Activated T-helper 1 cell treated with anti-CD3 and anti-CD28 coated beads, Interleukin-12 subunit alpha, Interleukin-12 subunit beta, Interleukin-2, Interleukin-4 antibody, amounts not matched to agents 30 ng/mL and 10 ng/mL and 1 ng/mL, durations not matched to agents 14 hours and 24 hours and 36 hours (primary cell): ENCODE results near the gene FBLN5. TPM values are rescaled to one million over a fixed set of nuclear protein-coding genes. Genes with fewer than 3 reads are reported as not detected.

Experiments used
- DNase-seq: peaks from one replicate; pipeline ENCODE4 v3.0.0; 2021; ENCODE audit warnings: low spot score
- H3K27ac Mint-ChIP-seq: one replicate; pipeline ENCODE4 v1.8.0; 2021; ENCODE audit warnings: mild to moderate bottlenecking, mixed read lengths
- H3K27me3 Mint-ChIP-seq: one replicate; pipeline ENCODE4 v1.8.0; 2022; ENCODE audit warnings: mild to moderate bottlenecking, moderate library complexity, mixed read lengths; ENCODE audit not compliant: insufficient read depth
- H3K36me3 Mint-ChIP-seq: one replicate; pipeline ENCODE4 v1.8.0; 2021; ENCODE audit warnings: low read depth, mixed read lengths
- H3K4me1 Mint-ChIP-seq: one replicate; pipeline ENCODE4 v1.8.0; 2021; ENCODE audit warnings: low read depth, mixed read lengths
- H3K4me3 Mint-ChIP-seq: one replicate; pipeline ENCODE4 v1.8.0; 2021; ENCODE audit warnings: mild to moderate bottlenecking, moderate library complexity, mixed read lengths
- H3K9me3 Mint-ChIP-seq: one replicate; pipeline ENCODE4 v1.8.0; 2021; ENCODE audit warnings: mixed read lengths
- intact Hi-C: fragments of 100-400 bp; cut with micrococcal nuclease; formaldehyde crosslinking; loops from one replicate; pipeline ENCODE4 v1.15.1; 2024
- total RNA-seq: library from RNA; stranded (reverse); gene quantifications from 2 replicates; pipeline ENCODE4 v1.2.3, GENCODE V29; 2022

Gene FBLN5, protein sequence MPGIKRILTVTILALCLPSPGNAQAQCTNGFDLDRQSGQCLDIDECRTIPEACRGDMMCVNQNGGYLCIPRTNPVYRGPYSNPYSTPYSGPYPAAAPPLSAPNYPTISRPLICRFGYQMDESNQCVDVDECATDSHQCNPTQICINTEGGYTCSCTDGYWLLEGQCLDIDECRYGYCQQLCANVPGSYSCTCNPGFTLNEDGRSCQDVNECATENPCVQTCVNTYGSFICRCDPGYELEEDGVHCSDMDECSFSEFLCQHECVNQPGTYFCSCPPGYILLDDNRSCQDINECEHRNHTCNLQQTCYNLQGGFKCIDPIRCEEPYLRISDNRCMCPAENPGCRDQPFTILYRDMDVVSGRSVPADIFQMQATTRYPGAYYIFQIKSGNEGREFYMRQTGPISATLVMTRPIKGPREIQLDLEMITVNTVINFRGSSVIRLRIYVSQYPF
- total RNA-seq, result 0.69 and 1.2 TPM in 2 replicates

DNA sequence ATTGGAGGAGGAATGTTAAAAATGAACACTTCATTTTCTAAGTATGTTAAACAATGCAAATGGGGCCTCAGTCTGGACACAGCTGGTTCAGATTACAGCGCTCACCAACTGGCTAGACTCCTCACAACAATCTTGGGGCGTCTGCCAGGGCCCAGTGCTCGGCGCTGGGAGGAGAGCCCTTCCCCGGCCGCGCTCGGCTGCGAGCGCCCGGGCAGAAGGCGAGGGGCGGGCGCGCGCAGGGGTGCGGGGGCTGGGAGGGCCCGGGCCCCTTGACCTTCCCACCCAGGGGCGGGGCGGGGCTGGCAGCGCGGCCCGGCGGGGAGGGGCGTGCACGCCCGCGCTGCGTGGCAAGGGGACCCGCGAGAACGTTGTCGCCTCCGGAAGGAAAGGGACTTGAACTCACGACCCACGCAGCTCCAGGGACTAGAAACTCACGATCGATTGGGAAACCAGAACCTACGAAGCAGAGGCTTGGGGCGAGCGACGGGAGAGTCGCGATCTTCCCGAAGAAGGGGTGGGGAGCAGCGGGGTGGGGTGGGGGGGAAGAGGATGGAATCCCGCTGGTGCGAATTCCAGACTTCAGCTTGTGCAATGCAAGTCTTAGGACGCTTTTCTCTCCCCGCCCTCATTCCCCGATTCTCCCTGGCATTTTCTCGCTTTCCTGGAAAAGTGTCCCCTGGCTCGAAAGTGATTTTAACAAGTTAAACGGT, at the start of gene FBLN5:
Gene FBLN5, minus strand, starts transcription at position 220 of the 710 bp plus-strand sequence. CDS start 465 bp downstream, outside the sequence.
- Mint-ChIP-seq H3K27ac (no peak within 1 kb of the TSS), H3K27me3 (peaks cover 36% of the 10 kb centered on the region), H3K36me3 (no peaks in the 10 kb centered on the region), H3K4me1 (peaks cover 18% of the 10 kb centered on the region), H3K9me3 (no peaks in the 10 kb centered on the region), H3K4me3 (peak within 1 kb of the TSS; percentile 76)
- DNase-seq, result no peak
- intact Hi-C loops, result loop anchor here (10.0 kb wide), 1 partner anchor 47 kb away; no protein-coding TSS in a partner anchor

DNA sequence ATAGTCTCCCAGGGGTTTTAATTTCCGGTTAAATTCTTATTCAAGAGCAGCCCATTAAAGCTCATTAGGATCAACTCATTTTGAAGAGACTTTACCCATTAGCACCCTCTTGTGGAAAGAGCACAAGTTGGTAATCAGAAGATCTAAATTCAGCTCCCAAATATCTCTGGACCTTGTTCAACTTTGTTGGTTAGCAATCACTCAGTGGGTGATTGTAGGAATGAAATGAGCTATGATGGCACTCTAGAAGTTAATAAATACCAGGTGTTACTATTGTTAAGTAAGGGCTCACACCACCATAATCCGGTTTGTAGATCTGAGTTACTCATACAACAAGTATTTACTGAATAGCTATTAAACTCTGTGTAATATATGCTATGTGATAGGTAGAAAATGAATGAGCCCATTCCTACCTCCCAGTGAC, 49.5 kb upstream of the FBLN5 start:
- Mint-ChIP-seq H3K4me1 (peaks cover 33% of the 10 kb centered on the region), H3K27ac (no peak overlapping the region), H3K4me3 (no peak overlapping the region), H3K36me3 (peaks cover 32% of the 10 kb centered on the region), H3K27me3 (no peaks in the 10 kb centered on the region), H3K9me3 (no peaks in the 10 kb centered on the region)
- intact Hi-C loops, result loop anchor here (1.0 to 10.0 kb wide), 3 partner anchors 17 to 347 kb away; partner anchors contain the start of gene FBLN5
- DNase-seq, result no peak

DNA sequence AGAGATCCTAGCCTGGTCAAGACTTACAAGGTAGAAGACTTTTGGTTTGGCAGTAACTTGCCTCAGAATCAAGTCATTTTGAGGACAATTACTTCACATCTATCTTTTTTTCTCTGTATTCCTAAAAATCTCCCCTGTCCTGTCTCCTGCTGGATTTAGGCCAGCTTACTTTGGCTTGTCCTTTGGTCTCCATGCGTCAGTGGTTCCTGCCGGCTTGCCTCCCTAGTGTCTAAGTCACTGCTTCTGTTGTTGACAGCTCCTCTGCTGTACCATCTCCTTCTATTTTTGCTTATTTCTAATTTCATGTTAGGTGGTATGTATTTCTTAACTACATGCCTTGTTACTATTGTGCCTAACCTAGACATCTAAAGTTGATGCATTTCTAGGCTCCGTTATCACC, 39.7 kb upstream of the FBLN5 start:
- peaks cover 14% of the 10 kb centered on the region for H3K4me1 Mint-ChIP-seq
- no peak for DNase-seq
- peaks cover 4% of the 10 kb centered on the region for H3K9me3 Mint-ChIP-seq
- no peak overlapping the region for H3K27ac Mint-ChIP-seq
- no peaks in the 10 kb centered on the region for H3K27me3 Mint-ChIP-seq
- peaks cover 62% of the 10 kb centered on the region for H3K36me3 Mint-ChIP-seq
- intact Hi-C loops, result no loop called here
- no peak overlapping the region for H3K4me3 Mint-ChIP-seq

DNA sequence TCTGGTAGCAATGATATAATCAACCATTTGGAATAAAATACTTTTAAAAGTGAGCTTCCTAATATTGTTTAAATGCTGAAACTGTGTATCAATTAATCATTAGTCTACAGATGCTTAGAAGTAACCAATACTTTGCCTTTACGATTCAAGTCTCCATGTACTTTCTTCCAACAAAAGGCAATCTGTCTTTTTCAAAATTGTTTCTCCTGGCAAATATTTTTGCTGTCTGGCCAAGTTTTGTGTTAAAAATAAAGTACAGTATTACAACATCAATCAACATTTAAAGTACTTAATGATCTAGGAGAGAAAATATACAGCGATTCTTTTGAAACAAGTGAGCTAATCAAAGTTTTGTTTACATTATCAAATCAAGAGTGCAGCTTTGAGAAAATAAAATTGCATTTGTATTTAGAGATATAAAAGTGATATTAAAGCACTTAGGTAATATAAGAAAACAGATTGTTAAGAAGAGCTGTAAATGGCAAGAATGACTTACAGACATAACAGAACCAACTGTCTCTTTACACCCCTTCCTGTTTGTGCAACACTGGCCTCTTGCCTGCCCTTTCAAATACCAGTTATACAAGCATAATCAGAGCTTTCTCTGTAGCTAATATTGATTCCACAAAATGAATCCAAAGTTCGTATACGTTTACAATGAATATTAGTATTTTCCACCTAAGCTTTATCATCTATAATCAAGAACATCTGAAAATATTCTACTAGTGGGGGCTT, 38.2 kb upstream of the FBLN5 start:
- Mint-ChIP-seq H3K4me1 (peaks cover 15% of the 10 kb centered on the region), H3K9me3 (peaks cover 4% of the 10 kb centered on the region), H3K27ac (no peak overlapping the region), H3K4me3 (no peak overlapping the region), H3K36me3 (peaks cover 56% of the 10 kb centered on the region), H3K27me3 (no peaks in the 10 kb centered on the region)
- intact Hi-C loops, result no loop called here
- DNase-seq, result no peak

DNA sequence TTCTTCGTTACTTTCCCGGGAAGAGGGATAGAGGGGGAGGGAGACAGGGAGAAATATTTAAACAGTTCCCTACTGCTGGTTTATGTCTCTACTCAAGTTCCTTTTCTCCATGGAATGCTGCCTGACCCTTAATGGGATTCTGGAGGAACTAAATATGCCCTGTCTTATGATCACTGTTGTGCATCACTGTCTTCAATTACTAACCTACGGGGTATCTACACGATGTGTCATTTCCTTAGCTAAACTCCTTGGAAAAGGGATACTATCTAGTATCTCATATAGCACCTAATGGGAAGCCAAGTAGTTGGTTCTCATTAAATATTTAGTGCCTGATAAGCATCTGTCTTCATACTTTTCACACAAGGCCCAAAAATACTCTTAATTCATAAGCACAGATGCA, 37.5 kb upstream of the FBLN5 start:
- H3K4me3 Mint-ChIP-seq, result no peak overlapping the region
- intact Hi-C loops, result no loop called here
- DNase-seq, result no peak
- no peaks in the 10 kb centered on the region for H3K27me3 Mint-ChIP-seq
- H3K4me1 Mint-ChIP-seq, result peaks cover 22% of the 10 kb centered on the region
- peaks cover 59% of the 10 kb centered on the region for H3K36me3 Mint-ChIP-seq
- H3K9me3 Mint-ChIP-seq, result peaks cover 4% of the 10 kb centered on the region
- no peak overlapping the region for H3K27ac Mint-ChIP-seq

DNA sequence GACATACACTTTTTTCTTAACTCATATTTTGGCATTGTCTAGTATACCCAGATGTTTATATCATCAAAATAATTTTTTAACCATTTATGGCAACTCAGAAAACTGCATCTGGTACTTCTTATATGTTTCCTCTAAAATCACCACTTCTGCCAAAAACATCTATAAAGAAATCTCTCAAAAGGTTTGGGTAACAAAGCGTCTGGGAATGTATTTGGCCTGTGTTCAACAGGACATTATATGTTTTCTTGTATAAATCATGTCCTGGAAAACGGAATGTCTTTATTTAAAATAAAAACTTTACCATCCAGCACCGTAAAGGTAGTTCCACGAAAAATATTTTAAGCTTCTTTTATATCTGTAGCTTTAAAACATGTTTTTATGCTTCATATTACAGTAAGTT, 36.1 kb upstream of the FBLN5 start:
- H3K27ac Mint-ChIP-seq, result no peak overlapping the region
- intact Hi-C loops, result loop anchor here (5.0 kb wide), 1 partner anchor 579 kb away; no protein-coding TSS in a partner anchor
- H3K9me3 Mint-ChIP-seq, result peaks cover 4% of the 10 kb centered on the region
- no peak overlapping the region for H3K4me3 Mint-ChIP-seq
- no peaks in the 10 kb centered on the region for H3K27me3 Mint-ChIP-seq
- DNase-seq, result no peak
- H3K4me1 Mint-ChIP-seq, result peaks cover 28% of the 10 kb centered on the region
- H3K36me3 Mint-ChIP-seq, result peaks cover 55% of the 10 kb centered on the region

DNA sequence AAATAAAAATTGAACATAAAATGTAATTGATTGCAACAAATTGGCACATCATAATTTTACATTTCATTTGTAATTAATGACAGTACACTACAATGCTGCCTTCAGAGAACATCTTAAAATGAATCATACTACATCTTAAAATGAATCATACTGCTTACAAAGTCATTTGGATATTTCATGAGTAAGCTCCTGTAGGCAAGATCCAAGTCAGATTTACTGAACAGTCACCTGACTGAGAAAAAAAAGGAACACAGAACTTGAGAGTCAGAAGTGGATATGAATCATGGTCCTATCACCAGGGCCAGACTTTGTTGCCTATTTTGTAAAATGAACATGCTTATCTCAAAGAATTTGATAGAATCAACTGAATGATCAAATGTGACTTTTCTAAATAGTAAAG, 32.7 kb upstream of the FBLN5 start:
- no peak for DNase-seq
- intact Hi-C loops, result loop anchor here (1.0 to 5.0 kb wide), 5 partner anchors 17 to 582 kb away; partner anchors contain the start of gene TRIP11
- Mint-ChIP-seq H3K4me1 (peaks cover 28% of the 10 kb centered on the region), H3K9me3 (no peaks in the 10 kb centered on the region), H3K36me3 (peaks cover 34% of the 10 kb centered on the region), H3K27me3 (no peaks in the 10 kb centered on the region), H3K27ac (peak overlapping the region; percentile 42), H3K4me3 (no peak overlapping the region)

DNA sequence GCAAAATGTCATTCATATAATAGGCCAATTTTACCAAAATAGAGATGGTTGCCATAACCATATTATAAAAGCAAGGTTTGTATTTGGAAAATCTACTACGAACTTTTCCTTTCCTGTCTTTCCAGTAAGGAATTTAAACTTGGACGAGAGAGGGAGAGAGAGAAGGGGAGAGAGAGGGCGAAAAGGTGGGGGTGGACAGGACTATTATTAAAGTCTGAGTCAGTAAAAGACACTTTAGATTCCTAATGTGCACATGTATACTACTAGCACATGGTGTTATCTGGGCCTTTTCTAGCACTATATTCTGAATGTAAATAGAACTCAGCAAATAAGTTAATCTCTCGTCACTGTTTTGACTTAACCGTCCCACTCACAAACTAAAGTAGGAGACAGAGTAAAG, 30.4 kb upstream of the FBLN5 start:
- Mint-ChIP-seq H3K36me3 (peaks cover 33% of the 10 kb centered on the region), H3K27ac (no peak overlapping the region), H3K4me1 (peaks cover 25% of the 10 kb centered on the region), H3K27me3 (no peaks in the 10 kb centered on the region), H3K9me3 (no peaks in the 10 kb centered on the region), H3K4me3 (no peak overlapping the region)
- intact Hi-C loops, result no loop called here
- no peak for DNase-seq

DNA sequence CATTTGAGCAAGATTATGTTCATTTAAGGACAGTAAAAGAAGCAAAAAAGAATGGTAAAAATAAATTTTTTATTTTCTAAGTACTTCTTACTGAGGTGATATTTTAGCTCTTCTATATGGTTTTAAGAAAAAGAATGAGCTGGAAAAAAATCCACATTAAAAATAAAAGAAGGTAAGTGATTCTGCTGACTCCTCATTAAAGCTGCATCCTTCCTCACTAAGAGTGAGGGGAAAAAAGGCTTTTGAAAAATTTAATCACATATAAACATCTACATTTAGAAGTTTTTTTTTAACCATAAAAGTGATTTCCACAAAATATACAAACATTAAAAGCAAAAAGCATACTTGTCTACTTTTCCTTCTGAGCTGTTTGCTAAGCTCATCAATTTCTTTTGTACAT, 28.3 kb upstream of the FBLN5 start:
- Mint-ChIP-seq H3K4me1 (peaks cover 22% of the 10 kb centered on the region), H3K36me3 (peaks cover 35% of the 10 kb centered on the region), H3K4me3 (no peak overlapping the region), H3K9me3 (no peaks in the 10 kb centered on the region), H3K27me3 (no peaks in the 10 kb centered on the region), H3K27ac (no peak overlapping the region)
- intact Hi-C loops, result no loop called here
- no peak for DNase-seq

DNA sequence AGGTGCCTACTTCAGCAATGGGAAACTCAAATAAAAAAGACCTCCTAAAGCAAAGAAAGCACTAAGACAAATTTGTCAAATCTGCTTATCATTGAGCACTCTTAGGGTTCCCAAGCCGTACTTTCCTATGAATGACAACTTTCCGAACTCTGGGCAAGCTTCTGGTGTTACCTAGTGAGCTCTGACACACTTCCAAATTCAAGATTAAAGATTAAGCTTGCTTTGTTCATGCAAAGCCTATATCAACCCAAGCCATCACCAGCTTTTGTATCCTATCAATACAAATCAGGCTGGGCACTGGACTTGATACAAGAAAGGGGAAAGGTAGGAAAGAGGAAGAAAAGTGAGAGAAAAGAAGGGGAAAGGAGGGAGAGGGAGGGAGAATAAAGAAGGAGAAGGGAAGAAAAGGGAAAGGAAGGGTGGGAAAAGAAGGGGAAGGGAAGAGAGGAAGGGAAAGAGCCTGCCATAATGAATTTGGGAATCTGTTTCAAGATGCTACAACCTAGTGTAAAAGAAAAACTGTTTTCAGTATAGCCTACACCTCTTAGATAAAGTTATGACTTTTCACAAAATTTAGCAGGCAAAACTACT, 23.8 kb upstream of the FBLN5 start:
- no peaks in the 10 kb centered on the region for H3K27me3 Mint-ChIP-seq
- no peaks in the 10 kb centered on the region for H3K9me3 Mint-ChIP-seq
- peaks cover 6% of the 10 kb centered on the region for H3K4me1 Mint-ChIP-seq
- H3K36me3 Mint-ChIP-seq, result peaks cover 30% of the 10 kb centered on the region
- H3K27ac Mint-ChIP-seq, result no peak overlapping the region
- DNase-seq, result no peak
- intact Hi-C loops, result no loop called here
- no peak overlapping the region for H3K4me3 Mint-ChIP-seq

DNA sequence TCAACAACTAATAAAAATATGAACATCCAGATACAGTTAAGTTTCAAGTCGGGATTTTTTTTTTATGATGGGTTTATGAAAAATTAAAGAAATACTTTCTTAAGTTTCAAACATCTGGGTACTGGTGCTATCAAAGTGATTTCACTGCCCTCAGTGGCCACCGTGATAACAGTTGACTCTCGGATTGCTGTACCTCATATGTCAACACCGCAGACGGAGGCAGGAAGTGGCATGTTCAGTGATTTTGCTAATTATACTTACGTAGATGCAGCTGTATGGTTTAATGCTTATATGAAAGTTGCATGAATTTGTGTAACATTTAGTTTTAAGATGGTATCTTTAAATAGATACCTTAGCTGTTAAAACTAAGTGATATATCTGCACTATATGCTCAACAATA, 20.8 kb upstream of the FBLN5 start:
- DNase-seq, result no peak
- peaks cover 19% of the 10 kb centered on the region for H3K36me3 Mint-ChIP-seq
- H3K27ac Mint-ChIP-seq, result no peak overlapping the region
- no peaks in the 10 kb centered on the region for H3K27me3 Mint-ChIP-seq
- intact Hi-C loops, result no loop called here
- H3K4me3 Mint-ChIP-seq, result no peak overlapping the region
- peaks cover 5% of the 10 kb centered on the region for H3K4me1 Mint-ChIP-seq
- H3K9me3 Mint-ChIP-seq, result no peaks in the 10 kb centered on the region

DNA sequence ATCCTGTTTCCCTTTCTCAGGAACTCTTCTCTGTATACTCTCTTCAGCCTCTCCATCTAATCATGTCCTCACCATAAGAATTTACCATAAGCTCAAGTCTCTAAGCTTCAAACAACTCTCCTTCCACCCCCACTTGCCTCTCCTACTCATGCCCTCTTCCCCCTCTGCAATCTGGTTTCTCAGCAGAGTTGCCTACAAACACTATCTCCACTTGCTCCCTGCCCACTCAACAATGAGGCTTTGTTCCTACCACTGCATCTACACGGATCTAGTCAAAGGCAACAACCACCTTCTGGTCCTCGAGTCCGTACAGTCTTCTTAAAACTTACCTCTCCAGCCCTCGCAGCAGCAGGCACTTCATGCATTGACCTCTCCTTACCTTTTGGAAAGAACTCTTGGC, 17.2 kb upstream of the FBLN5 start:
- intact Hi-C loops, result no loop called here
- Mint-ChIP-seq H3K4me3 (no peak overlapping the region), H3K36me3 (peaks cover 5% of the 10 kb centered on the region), H3K4me1 (peaks cover 5% of the 10 kb centered on the region), H3K27ac (no peak overlapping the region), H3K27me3 (no peaks in the 10 kb centered on the region), H3K9me3 (no peaks in the 10 kb centered on the region)
- DNase-seq, result no peak
